Gastrocnemius medialis (tissue), 4 donors: ENCODE results near the gene MYB. TPM values are rescaled to one million over a fixed set of nuclear protein-coding genes. Genes with fewer than 3 reads are reported as not detected.

Source experiments
- ATAC-seq, 2 donors: fragments of 150-250 bp; one replicate each; pipeline ENCODE4 v1.9.1; 2016
- DNase-seq, 2 donors: peaks; one replicate each; pipeline ENCODE4 v3.0.0-alpha.2; 2019
- H3K27ac ChIP-seq, 4 donors: fragments of 200-600 bp; sonication (generic); 1 replicate in 1 of 4; 2 replicates in 3 of 4; pipeline ENCODE4 v1.5.1; 2016 to 2018; ENCODE audit warnings: mild to moderate bottlenecking in 2 of 4, moderate library complexity in 1 of 4
- H3K27me3 ChIP-seq, 3 donors: fragments of 200-600 bp; sonication (generic) in 2 of 3; 1 replicate in 1 of 3; 2 replicates in 2 of 3; pipeline versions ENCODE4 v1.5.1 to v1.6.0; 2016 to 2019; ENCODE audit warnings: mild to moderate bottlenecking in 1 of 3, moderate library complexity in 1 of 3
- H3K36me3 ChIP-seq, 2 donors: fragments of 200-600 bp; sonication (generic) in 1 of 2; one replicate each; pipeline ENCODE4 v1.5.1; 2017 to 2018
- H3K4me1 ChIP-seq, 2 donors: fragments of 200-600 bp; sonication (generic) in 1 of 2; one replicate each; pipeline ENCODE4 v1.5.1; 2016 to 2017; ENCODE audit warnings: mild to moderate bottlenecking in 2 of 2
- H3K4me3 ChIP-seq, 4 donors: fragments of 200-600 bp; sonication (generic) in 3 of 4; 1 replicate in 1 of 4; 2 replicates in 3 of 4; pipeline ENCODE4 v1.5.1; 2016 to 2019; ENCODE audit warnings: mild to moderate bottlenecking in 2 of 4
- H3K9me3 ChIP-seq, 3 donors: fragments of 200-600 bp; sonication (generic) in 2 of 3; 1 replicate in 1 of 3; 2 replicates in 2 of 3; pipeline ENCODE4 v1.5.1; 2016 to 2019
- CTCF ChIP-seq, 5 experiments: fragments of 450-650 bp in 3 of 5; fragments of 200-600 bp in 2 of 5; sonication (generic) in 2 of 5; IDR thresholded peaks in 4 of 5; conservative IDR thresholded peaks in 1 of 5; 1 replicate in 4 of 5; 2 replicates in 1 of 5; pipeline ENCODE4 v1.5.1; 2016 to 2019; ENCODE audit warnings: antibody characterized with exemption in 5 of 5, mild to moderate bottlenecking in 3 of 5, moderate library complexity in 3 of 5
- POLR2A ChIP-seq, 2 donors: fragments of 450-650 bp; IDR thresholded peaks; one replicate each; pipeline ENCODE4 v1.6.1; 2017; ENCODE audit warnings: antibody characterized with exemption in 2 of 2, mild to moderate bottlenecking in 2 of 2, moderate library complexity in 2 of 2
- in situ Hi-C, 4 donors: fragments of 200-750 bp; cut with MboI; loops; one replicate each; pipeline versions ENCODE4 v1.15.0 to v1.8.0; 2017; ENCODE audit warnings: low sequenced_read_pairs in 4 of 4
- intact Hi-C: fragments of 100-400 bp; cut with DNase I; formaldehyde crosslinking; loops from one replicate; pipeline ENCODE4 v1.15.1; 2023; ENCODE audit warnings: low total_unique reads
- total RNA-seq, 4 donors: library from RNA; depleted of rRNA; stranded (reverse); fragments of >200 nt; gene quantifications; one replicate each; pipeline versions ENCODE4 v1.1.0 to v1.2.3, GENCODE V29; 2016

The MYB gene
- total RNA-seq, result under 1 TPM in 3 of 4 donors, not detected in 1; 0.13 to 0.16 (median 0.15) TPM

- Histone ChIP-seq H3K4me3 (peak within 1 kb of the TSS; percentile 58 to 77 (median 64)), H3K36me3 (no peaks in the 10 kb centered on the region), H3K27ac (peak within 1 kb of the TSS in 1 of 4 donors; percentile 7), H3K27me3 (peaks cover 30 to 41% (median 34%) of the 10 kb centered on the region in 3 donors), H3K9me3 (no peaks in the 10 kb centered on the region), H3K4me1 (peaks cover 22 to 25% of the 10 kb centered on the region in 2 donors)
- no peak for TF ChIP-seq CTCF (IDR thresholded peaks at IDR 0.05 in 4 of 5, conservative IDR thresholded peaks at IDR 0.05 in 1 of 5)
- no peak for TF ChIP-seq POLR2A (IDR thresholded peaks at IDR 0.05)
- in situ Hi-C loops (no loop called here), intact Hi-C loops (no loop called here)
- DNase-seq, result no peak
- ATAC-seq, result peak; percentile 61 to 75
These were observed at the start of gene MYB for GRCh38 chr6:135180542-135181332. MYB (plus strand) TSS chr6:135181308; CDS start chr6:135181514, 206 bp downstream.

- no peak for DNase-seq
- Histone ChIP-seq H3K36me3 (no peaks in the 10 kb centered on the region), H3K4me3 (no peak overlapping the region), H3K27me3 (no peaks in the 10 kb centered on the region), H3K4me1 (no peaks in the 10 kb centered on the region), H3K9me3 (no peaks in the 10 kb centered on the region), H3K27ac (no peak overlapping the region)
- no peak for ATAC-seq
- intact Hi-C loops, result no loop called here
- in situ Hi-C loops, result no loop called here
- TF ChIP-seq CTCF (IDR thresholded peaks at IDR 0.05 in 4 of 5, conservative IDR thresholded peaks at IDR 0.05 in 1 of 5) (no peak), POLR2A (IDR thresholded peaks at IDR 0.05) (no peak)
These were observed 48.3 kb upstream of the MYB start for GRCh38 chr6:135132776-135133175.

GRCh38 chr6:135135835-135136234, 45.3 kb upstream of the MYB start:
- ATAC-seq (no peak), DNase-seq (no peak)
- Histone ChIP-seq H3K9me3 (no peaks in the 10 kb centered on the region), H3K27ac (no peak overlapping the region), H3K36me3 (no peaks in the 10 kb centered on the region), H3K4me3 (no peak overlapping the region), H3K27me3 (no peaks in the 10 kb centered on the region), H3K4me1 (no peaks in the 10 kb centered on the region)
- intact Hi-C loops, result no loop called here
- TF ChIP-seq CTCF (IDR thresholded peaks at IDR 0.05 in 4 of 5, conservative IDR thresholded peaks at IDR 0.05 in 1 of 5) (no peak), POLR2A (IDR thresholded peaks at IDR 0.05) (no peak)
- in situ Hi-C loops, result no loop called here

- intact Hi-C loops, result no loop called here
- in situ Hi-C loops, result no loop called here
- Histone ChIP-seq H3K4me1 (no peaks in the 10 kb centered on the region), H3K4me3 (no peak overlapping the region), H3K27me3 (no peaks in the 10 kb centered on the region), H3K36me3 (no peaks in the 10 kb centered on the region), H3K9me3 (no peaks in the 10 kb centered on the region), H3K27ac (no peak overlapping the region)
- ATAC-seq (no peak), DNase-seq (no peak)
- TF ChIP-seq CTCF (IDR thresholded peaks at IDR 0.05 in 4 of 5, conservative IDR thresholded peaks at IDR 0.05 in 1 of 5) (no peak), POLR2A (IDR thresholded peaks at IDR 0.05) (no peak)
These were observed 43.3 kb upstream of the MYB start for GRCh38 chr6:135137826-135138225.
